IPS-18a (cell line): ENCODE measurements around the gene ELMO1.

ENCODE experiments used
- H3K27ac ChIP-seq: one replicate; pipeline ENCODE4 v1.5.1; 2013; ENCODE audit warnings: low read length
- H3K27me3 ChIP-seq: one replicate; pipeline ENCODE4 v1.6.1; 2013; ENCODE audit warnings: mild to moderate bottlenecking, low read length; ENCODE audit not compliant: control insufficient read depth, insufficient read depth
- H3K36me3 ChIP-seq: one replicate; pipeline ENCODE4 v1.6.1; 2013; ENCODE audit warnings: low read depth, low read length; ENCODE audit not compliant: control insufficient read depth
- H3K4me1 ChIP-seq: one replicate; pipeline ENCODE4 v1.6.1; 2013; ENCODE audit warnings: low read depth, low read length; ENCODE audit not compliant: control insufficient read depth
- H3K4me3 ChIP-seq: one replicate; pipeline ENCODE4 v1.5.1; 2013; ENCODE audit warnings: low read length
- H3K9ac ChIP-seq: one replicate; pipeline ENCODE4 v1.6.1; 2013; ENCODE audit warnings: mild to moderate bottlenecking, low read length, moderate library complexity
- H3K9me3 ChIP-seq: one replicate; pipeline ENCODE4 v1.6.1; 2013; ENCODE audit warnings: low read depth, low read length; ENCODE audit not compliant: control insufficient read depth

ELMO1 gene

GRCh38 chr7:37118004-37118403, 330.7 kb downstream of the ELMO1 start:
- Histone ChIP-seq H3K9me3 (peaks cover 5% of the 10 kb centered on the region), H3K27me3 (no peaks in the 10 kb centered on the region), H3K4me1 (peaks cover 12% of the 10 kb centered on the region), H3K36me3 (no peaks in the 10 kb centered on the region), H3K27ac (no peak overlapping the region), H3K9ac (no peak overlapping the region), H3K4me3 (no peak overlapping the region)

GRCh38 chr7:37117292-37117691, 331.4 kb downstream of the ELMO1 start:
- Histone ChIP-seq H3K36me3 (no peaks in the 10 kb centered on the region), H3K27me3 (no peaks in the 10 kb centered on the region), H3K27ac (no peak overlapping the region), H3K4me3 (no peak overlapping the region), H3K9ac (no peak overlapping the region), H3K4me1 (peaks cover 12% of the 10 kb centered on the region), H3K9me3 (peaks cover 5% of the 10 kb centered on the region)

DNA sequence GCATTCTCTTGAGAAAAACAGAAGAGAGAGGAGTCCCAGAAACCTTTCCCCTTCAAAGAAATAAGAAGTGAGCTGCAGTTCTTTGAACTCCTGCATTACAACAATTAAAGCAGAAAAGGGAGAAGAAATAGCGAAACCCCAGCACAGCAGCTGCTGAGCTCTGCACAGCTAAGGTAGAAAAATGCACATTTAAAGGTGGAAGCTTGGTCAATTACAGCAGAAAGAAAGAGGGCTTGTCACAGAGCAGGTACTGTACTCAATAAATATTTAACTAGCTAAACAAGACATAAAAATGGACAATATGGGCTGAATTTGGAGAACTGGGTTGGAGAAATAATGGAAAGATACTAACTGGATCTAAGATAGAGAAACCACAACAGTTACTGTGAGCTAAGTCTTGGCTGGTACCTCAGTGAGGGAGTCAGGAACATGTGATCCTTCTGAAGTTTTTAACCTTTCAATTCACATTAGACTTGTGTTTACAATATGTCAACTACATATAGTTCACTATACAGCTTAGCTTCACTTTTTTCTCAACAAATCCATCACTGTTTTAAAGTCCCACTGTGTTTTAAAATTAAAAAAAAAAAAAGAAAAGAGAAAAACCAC, 332.5 kb downstream of the ELMO1 start:
- Histone ChIP-seq H3K9ac (no peak overlapping the region), H3K36me3 (no peaks in the 10 kb centered on the region), H3K4me1 (peaks cover 12% of the 10 kb centered on the region), H3K9me3 (peaks cover 5% of the 10 kb centered on the region), H3K27ac (no peak overlapping the region), H3K27me3 (no peaks in the 10 kb centered on the region), H3K4me3 (no peak overlapping the region)

DNA sequence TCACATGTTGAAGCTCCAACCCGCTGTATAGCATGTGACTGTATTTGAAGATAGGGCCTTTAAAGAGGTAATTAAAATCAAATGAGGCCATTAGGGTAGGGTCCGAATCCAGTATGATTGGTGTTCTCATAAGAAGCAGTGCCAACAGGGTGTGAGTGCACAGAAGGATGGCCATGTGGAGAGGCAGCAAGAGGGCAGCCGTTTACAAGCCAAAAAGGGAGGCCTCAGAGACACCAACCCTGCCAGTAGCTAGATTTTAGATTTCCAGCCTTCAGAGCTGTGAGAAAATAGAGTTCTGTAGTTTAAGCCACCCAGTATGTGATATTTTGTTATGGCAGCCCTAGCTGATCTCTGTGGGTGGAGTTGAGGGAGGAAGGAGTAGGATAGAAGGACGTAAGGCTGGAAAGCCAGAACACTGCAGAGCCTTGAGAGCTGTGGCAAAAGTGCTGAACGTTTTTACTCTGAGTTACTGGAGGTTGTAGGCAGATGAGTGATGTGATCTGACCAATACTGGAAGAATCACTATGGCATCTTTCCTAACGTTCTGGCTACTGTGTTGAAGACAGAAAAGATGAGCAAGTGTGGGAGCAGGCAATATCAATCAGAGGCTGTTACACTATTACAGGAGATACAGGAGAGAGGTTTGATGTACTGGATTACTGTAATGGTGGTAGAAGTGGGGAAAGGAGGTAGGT, 334.9 kb downstream of the ELMO1 start:
- Histone ChIP-seq H3K4me1 (peaks cover 12% of the 10 kb centered on the region), H3K36me3 (no peaks in the 10 kb centered on the region), H3K27me3 (no peaks in the 10 kb centered on the region), H3K4me3 (no peak overlapping the region), H3K9ac (no peak overlapping the region), H3K9me3 (no peaks in the 10 kb centered on the region), H3K27ac (no peak overlapping the region)

- no peaks in the 10 kb centered on the region for H3K9me3 ChIP-seq
- H3K27me3 ChIP-seq = no peaks in the 10 kb centered on the region
- no peak overlapping the region for H3K27ac ChIP-seq
- no peak overlapping the region for H3K4me3 ChIP-seq
- peaks cover 12% of the 10 kb centered on the region for H3K4me1 ChIP-seq
- no peak overlapping the region for H3K9ac ChIP-seq
- H3K36me3 ChIP-seq = no peaks in the 10 kb centered on the region
Measured at GRCh38 chr7:37112876-37113275, 335.8 kb downstream of the ELMO1 start.

DNA sequence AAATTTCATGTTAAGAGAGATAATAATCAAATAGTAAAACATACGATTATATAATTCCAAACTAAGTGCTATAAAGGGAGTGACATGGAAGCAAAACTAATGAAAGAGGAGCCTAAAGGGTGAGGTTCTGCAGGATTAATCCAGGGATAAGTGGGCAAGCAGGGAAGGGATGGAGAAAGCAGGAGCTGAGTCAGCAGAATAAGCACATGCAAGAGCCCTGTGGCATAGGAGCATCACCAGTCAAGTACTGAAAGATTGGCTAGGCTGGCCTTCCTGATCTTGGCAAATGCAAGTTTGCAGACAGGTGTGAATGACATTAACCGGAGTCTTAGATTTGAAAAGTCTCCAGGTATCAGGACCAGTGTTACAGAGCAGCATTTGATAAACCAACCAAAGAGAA, 336.4 kb downstream of the ELMO1 start:
- peaks cover 8% of the 10 kb centered on the region for H3K4me1 ChIP-seq
- H3K4me3 ChIP-seq = no peak overlapping the region
- H3K36me3 ChIP-seq = no peaks in the 10 kb centered on the region
- no peaks in the 10 kb centered on the region for H3K9me3 ChIP-seq
- no peaks in the 10 kb centered on the region for H3K27me3 ChIP-seq
- no peak overlapping the region for H3K27ac ChIP-seq
- no peak overlapping the region for H3K9ac ChIP-seq

- Histone ChIP-seq H3K27ac (no peak overlapping the region), H3K27me3 (no peaks in the 10 kb centered on the region), H3K36me3 (no peaks in the 10 kb centered on the region), H3K4me3 (no peak overlapping the region), H3K9ac (no peak overlapping the region), H3K4me1 (peaks cover under 1% of the 10 kb centered on the region), H3K9me3 (no peaks in the 10 kb centered on the region)
Measured at GRCh38 chr7:37111459-37111858, 337.2 kb downstream of the ELMO1 start.

GRCh38 chr7:37110660-37111424, 337.8 kb downstream of the ELMO1 start:
- H3K27ac ChIP-seq = no peak overlapping the region

GRCh38 chr7:37109843-37110242, 338.8 kb downstream of the ELMO1 start:
- Histone ChIP-seq H3K9ac (no peak overlapping the region), H3K9me3 (no peaks in the 10 kb centered on the region), H3K27me3 (no peaks in the 10 kb centered on the region), H3K4me3 (no peak overlapping the region), H3K4me1 (peaks cover 7% of the 10 kb centered on the region), H3K27ac (no peak overlapping the region), H3K36me3 (no peaks in the 10 kb centered on the region)

More at GRCh38 chr7:37110660-37111424, 337.8 kb downstream of the ELMO1 start:
- Histone ChIP-seq H3K9me3 (no peaks in the 10 kb centered on the region), H3K4me1 (no peaks in the 10 kb centered on the region), H3K27me3 (no peaks in the 10 kb centered on the region), H3K9ac (no peak overlapping the region), H3K36me3 (no peaks in the 10 kb centered on the region), H3K4me3 (no peak overlapping the region)

GRCh38 chr7:37109016-37109683, 339.5 kb downstream of the ELMO1 start:
- Histone ChIP-seq H3K4me1 (peaks cover 7% of the 10 kb centered on the region), H3K27ac (no peak overlapping the region), H3K9me3 (no peaks in the 10 kb centered on the region), H3K27me3 (no peaks in the 10 kb centered on the region), H3K36me3 (no peaks in the 10 kb centered on the region), H3K9ac (no peak overlapping the region), H3K4me3 (no peak overlapping the region)

GRCh38 chr7:37108615-37109014, 340.0 kb downstream of the ELMO1 start:
- H3K4me3 ChIP-seq = no peak overlapping the region
- no peaks in the 10 kb centered on the region for H3K9me3 ChIP-seq
- H3K9ac ChIP-seq = no peak overlapping the region
- no peaks in the 10 kb centered on the region for H3K27me3 ChIP-seq
- H3K27ac ChIP-seq = no peak overlapping the region
- H3K36me3 ChIP-seq = no peaks in the 10 kb centered on the region
- H3K4me1 ChIP-seq = peaks cover 7% of the 10 kb centered on the region
